Stimulated activated CD4-positive, alpha-beta T cell treated with anti-CD3 and anti-CD28 coated beads, Interleukin-4, amount 100 ng/mL, for 4 hours (primary cell): Measurements from ENCODE around the gene CYP1A2.

ENCODE experiments used
- DNase-seq, 2 experiments: peaks; one replicate each; pipeline ENCODE4 v3.0.0-alpha.2; 2020

The CYP1A2 gene

DNA sequence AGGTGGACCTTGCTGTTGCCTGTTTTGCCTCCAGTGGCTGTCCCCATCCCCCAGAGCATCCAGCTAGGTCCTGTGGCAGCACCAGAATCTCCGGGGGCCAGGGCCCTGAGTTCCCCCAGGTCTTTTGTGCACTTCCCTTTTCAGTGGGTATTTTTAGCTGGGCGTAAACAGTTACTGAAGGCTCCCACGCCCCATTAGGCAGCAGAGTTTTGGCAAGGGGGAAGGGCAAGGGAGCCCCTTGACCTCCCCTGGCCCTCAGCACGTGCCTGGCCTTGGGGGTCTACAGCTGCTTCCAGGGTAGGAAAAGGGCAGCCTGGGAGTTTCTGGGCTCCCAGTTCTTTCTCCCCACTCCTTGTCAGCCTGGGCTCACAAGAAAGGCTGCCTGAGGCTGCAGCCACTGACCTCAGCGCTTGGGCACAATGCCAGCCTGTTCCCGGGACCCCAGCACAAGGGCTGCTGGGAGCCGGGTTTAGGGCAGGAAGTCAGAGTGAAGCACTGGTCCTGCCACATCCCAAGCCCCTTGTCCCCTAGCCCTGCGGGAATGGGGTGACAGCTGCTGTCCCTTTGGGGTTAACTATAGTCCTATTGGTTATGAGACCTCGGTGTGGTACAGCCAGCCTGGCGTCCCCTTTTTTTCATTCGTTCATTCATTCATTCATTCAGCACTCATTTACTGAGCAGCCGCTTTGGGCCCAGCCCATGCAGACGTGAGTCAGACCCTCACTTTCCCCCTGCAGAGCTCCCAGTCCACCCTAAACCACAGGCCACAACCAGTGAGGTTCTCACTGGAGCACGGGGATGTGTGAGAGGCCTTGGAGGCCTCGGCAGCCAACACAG is 41.7 kb downstream of the CYP1A2 start:
- DNase-seq: peak in 1 of 2 experiments; percentile 37

GRCh38 chr15:74791007-74791406 is 42.4 kb downstream of the CYP1A2 start:
- no peak for DNase-seq

DNA sequence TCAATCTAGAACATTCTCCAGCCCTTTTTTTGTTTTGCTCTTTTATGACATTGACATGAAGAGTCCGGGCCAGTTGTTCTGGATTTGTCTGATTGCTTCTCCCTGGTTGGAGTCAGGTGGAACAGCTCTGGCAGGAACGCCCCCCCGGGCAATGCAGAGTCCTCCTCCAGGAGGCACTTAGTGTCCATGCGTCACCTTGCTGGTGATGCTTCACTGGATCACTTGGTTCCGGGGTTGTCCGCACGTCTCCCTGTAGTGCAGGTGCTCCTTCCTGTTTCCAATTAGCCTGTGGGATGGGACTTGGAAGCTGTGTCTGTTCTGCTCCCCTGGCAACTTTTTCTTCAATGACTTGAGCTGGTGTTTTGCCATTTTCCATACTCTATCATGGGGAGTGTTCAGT is 43.0 kb downstream of the CYP1A2 start:
- no peak for DNase-seq

GRCh38 chr15:74792227-74793016 is 43.8 kb downstream of the CYP1A2 start:
- no peak for DNase-seq

- peak; percentile 63 to 72 for DNase-seq
Observed at GRCh38 chr15:74793135-74794028, 44.7 kb downstream of the CYP1A2 start.

DNA sequence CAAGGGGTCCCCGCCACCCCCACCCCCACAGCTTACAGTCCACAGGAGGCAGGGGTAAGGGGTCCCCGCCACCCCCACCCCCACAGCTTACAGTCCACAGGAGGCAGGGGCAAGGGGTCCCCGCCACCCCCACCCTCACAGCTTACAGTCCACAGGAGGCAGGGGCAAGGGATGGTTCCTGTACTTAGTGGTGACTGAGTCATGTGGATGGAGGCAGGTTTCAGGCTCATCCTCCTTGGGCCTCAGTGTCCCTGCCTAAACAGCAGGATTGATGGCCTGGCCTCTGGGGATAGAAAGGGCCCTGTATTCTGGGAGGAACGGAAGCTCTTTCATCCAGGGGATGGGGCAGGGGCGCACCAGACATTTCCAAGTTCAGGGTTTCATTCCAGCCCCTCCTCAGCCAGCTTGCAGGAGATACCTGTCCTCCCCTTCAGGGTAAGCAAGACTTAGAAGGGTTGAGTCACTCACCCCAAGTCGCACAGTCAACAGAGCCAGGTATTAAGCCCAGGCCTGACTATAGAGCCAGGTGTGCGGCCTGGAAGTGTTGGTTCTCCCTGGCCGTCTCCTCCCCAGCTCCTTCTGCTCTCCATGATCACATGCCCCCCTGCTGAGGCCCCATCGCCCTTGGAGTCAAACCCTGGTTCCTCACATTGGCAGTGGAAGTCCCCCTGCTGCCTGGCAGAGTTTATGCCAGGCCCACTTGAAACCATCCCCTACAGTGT is 45.8 kb downstream of the CYP1A2 start:
- DNase-seq: no peak

- DNase-seq: no peak
Observed at GRCh38 chr15:74794970-74795349, 46.3 kb downstream of the CYP1A2 start.

- DNase-seq: peak in 1 of 2 experiments; percentile 63
Observed at GRCh38 chr15:74795966-74796625, 47.5 kb downstream of the CYP1A2 start.

DNA sequence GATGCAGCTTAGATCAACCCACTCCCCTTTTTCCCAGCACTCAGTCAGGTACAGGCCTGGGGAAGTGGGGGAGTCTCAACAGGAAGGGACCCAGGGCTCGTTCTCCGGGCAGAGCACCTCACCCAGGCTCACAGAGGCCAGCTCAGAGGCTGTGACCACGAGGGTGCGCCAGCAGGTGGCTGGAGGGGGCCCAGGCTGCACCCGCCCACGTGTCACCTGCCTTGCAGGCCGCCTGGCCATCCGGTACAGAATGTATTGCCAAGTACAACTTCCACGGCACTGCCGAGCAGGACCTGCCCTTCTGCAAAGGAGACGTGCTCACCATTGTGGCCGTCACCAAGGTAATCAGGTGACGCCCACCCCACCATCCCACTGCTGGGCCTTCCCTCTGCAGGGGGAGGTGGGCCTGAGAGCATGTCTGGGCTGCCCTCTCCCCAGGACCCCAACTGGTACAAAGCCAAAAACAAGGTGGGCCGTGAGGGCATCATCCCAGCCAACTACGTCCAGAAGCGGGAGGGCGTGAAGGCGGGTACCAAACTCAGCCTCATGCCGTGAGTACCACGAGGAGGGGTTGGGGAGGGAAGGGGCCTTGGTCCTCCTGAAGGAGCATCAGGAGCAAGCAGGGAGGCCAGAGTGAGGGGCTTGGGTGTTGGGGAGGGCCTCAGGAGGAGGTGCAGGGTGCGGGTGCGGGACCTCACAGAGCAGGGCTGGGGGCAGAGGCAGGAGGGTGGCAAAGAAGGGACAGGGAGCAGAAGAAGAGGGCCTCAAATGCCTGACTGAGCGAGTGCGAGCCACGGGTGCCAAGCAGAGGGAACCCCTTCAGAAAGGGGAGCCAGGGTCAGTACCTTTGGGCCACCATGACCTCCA is 50.0 kb downstream of the CYP1A2 start:
- DNase-seq: no peak

- DNase-seq: no peak
Observed at GRCh38 chr15:74799255-74799855, 50.7 kb downstream of the CYP1A2 start.

DNA sequence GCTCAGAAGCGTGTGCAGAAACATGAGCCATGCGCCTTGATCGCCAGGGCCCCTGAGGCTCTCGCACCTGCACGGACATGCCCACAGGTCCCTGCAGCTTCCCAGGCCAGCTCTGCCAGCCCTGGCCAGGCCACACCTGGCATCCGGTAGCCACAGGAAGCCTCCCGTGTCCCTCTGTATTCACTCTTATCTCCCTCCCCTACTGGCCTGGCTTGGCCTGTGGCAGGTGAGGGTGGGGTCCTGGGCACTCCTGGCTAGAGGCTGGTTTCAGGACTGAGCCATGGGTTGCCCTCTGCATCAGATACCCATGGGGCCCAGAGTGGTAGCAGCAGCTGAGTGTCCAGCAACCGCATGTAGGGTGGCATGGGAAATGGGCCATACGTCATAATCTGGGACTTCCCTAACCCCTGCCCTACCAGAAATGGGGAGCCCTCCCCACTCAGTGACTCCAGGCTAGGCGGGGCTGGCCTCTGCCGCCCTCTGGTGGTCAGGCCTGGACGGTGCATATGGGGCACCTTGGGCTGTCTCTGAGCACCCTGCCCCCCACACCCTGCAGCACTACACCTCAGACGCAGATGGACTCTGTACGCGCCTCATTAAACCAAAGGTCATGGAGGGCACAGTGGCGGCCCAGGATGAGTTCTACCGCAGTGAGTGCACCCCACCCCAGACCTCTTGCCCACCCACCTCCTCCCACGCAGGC is 51.4 kb downstream of the CYP1A2 start:
- peak; percentile 79 to 81 for DNase-seq

- DNase-seq: no peak
Observed at GRCh38 chr15:74800559-74801094, 52.0 kb downstream of the CYP1A2 start.

DNA sequence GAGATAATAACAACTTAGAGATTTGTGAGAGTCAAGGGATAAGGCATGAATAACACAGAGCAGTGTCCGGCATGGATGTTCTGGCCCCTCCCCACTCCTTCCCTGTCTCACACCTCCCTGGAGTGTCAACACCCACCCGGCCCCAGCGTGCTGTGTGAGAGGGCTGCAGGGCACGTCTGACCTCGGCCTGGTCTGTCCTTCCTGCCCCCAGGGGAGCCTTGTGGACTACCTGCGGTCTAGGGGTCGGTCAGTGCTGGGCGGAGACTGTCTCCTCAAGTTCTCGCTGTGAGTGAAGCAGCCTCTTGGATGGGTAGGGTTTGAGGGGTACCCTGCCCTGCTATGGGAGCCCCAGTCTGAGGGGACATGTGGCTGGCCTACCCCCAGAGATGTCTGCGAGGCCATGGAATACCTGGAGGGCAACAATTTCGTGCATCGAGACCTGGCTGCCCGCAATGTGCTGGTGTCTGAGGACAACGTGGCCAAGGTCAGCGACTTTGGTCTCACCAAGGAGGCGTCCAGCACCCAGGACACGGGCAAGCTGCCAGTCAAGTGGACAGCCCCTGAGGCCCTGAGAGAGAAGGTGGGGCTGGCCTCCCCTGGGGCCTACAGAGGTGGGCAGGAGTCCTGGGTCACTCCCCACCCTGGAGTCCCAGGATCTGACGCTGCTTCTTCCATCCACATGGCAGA is 52.8 kb downstream of the CYP1A2 start:
- DNase-seq: no peak

- DNase-seq: no peak
Observed at GRCh38 chr15:74802290-74802689, 53.6 kb downstream of the CYP1A2 start.

DNA sequence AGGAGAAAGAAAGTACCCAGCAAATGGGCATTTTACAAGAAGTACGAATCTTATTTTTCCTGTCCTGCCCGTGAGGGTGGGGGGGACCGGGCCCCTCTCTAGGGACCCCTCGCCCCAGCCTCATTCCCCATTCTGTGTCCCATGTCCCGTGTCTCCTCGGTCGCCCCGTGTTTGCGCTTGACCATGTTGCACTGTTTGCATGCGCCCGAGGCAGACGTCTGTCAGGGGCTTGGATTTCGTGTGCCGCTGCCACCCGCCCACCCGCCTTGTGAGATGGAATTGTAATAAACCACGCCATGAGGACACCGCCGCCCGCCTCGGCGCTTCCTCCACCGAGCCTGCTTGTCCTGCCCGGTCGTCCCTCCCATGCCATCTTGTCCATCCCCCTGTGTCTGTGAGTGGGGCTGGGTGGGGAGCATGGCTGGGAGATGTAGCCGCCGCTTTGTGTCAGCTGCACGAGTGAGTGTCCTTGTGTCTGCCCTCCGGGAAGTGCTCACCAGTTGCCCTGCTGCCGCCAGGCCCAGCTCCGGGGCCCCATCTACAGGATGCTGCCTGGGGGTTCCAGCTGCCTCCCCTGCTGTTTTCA is 54.3 kb downstream of the CYP1A2 start:
- no peak for DNase-seq

DNA sequence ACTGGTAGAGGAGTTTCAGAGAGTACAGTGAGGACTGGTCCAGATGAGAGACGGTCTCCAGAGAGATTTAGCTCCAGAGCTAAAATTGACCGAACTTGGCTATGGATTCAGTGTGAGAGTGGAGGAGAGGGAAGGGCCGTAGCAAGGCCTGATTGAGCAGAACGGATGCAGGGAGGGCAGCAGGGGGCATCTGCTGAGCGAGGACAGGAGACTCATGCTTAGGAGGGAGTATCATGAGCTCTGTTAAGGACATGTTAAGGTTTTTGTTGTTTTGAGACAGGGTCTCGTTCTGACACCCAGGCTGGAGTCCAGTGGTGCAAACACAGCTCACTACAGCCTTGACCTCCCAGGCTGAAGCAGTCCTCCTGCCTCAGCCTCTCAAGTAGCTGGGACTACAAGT is 56.3 kb downstream of the CYP1A2 start:
- DNase-seq: no peak
